NT2/D1 (cell line): ENCODE results near the gene DLST.

Experiments used
- SUZ12 ChIP-seq: IDR thresholded peaks from 2 replicates; pipeline ENCODE4 v1.6.1; 2011; ENCODE audit not compliant: insufficient read length, insufficient read depth; ENCODE audit errors: extremely low read depth
- YY1 ChIP-seq: IDR thresholded peaks from 2 replicates; pipeline ENCODE4 v1.6.1; 2011; ENCODE audit not compliant: insufficient read length, insufficient read depth
- ZNF274 ChIP-seq: IDR thresholded peaks from 2 replicates; pipeline ENCODE4 v1.6.1; 2011; ENCODE audit warnings: mild to moderate bottlenecking, low read depth, low read length

DNA sequence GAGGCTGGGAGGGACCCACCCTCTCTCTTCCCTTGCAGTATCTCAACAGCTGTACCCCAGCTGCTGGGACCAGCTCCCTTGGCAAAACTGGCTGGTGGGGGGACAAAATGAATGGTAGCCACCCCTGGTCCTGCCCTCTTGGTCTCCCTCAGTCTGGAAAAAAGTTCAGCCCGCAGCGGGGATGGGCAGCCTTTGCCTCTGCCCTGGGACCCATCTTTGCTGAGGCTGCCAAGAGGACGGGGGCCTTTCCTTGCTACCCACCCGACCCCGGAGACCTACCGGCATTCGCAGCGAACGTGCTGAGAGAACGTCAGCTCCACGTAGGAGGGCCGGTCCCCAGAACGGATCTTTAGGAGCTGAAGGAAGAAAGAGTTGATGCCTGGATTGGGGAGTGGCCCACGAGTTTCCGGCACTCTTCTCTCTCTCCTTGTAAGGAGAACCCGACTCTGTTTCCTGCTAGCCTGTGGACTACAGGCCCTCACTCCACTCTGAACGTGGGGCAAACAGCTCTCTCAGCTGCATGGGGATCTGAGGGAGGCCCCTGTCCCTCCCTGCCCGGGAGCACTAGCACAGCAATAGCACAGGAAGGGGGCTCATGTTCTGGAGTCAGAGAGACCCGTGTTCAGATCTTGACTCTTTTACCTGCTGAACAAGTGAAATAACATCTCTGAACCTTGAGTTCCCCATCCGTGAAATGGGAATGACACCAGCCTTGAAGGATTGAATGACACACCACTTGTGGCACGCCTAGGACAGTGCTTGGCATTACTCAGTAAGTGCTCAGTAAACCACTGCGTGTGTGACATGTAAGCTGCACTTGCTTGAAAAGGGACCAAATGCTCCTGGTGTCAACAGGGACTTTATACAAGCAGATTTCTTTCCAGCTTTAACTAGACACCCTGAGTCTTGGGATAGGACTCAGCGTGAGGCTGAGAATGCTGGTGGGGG is 66.8 kb downstream of the DLST start:
- TF ChIP-seq ZNF274 (no peak), YY1 (no peak), SUZ12 (no peak)
